Stomach (tissue), 9 donors: ENCODE measurements around the gene OGFRL1. TPM values are rescaled to one million over a fixed set of nuclear protein-coding genes. Genes with fewer than 3 reads are reported as not detected.

Experiments
- DNase-seq, 2 donors: peaks; one replicate each; pipeline versions ENCODE4 v3.0.0 to v3.0.0-alpha.2; 2013 to 2019
- H3K27ac ChIP-seq, 5 donors: fragments of 200-600 bp in 4 of 5; sonication (generic) in 4 of 5; one replicate each; pipeline ENCODE4 v1.5.1; 2013 to 2019; ENCODE audit warnings: mild to moderate bottlenecking in 1 of 5, moderate library complexity in 1 of 5
- H3K27me3 ChIP-seq, 3 donors: fragments of 200-600 bp; sonication (generic); one replicate each; pipeline ENCODE4 v1.5.1; 2017 to 2019; ENCODE audit warnings: mixed run types in 1 of 3
- H3K36me3 ChIP-seq, 4 donors: fragments of 200-600 bp; sonication (generic); 1 replicate in 3 of 4; 2 replicates in 1 of 4; pipeline ENCODE4 v1.5.1; 2016 to 2019
- H3K4me1 ChIP-seq, 4 donors: fragments of 200-600 bp; sonication (generic); one replicate each; pipeline ENCODE4 v1.5.1; 2016 to 2019
- H3K4me3 ChIP-seq, 4 donors: fragments of 200-600 bp; sonication (generic) in 3 of 4; one replicate each; pipeline ENCODE4 v1.5.1; 2016 to 2019; ENCODE audit warnings: mild to moderate bottlenecking in 1 of 4
- H3K9me3 ChIP-seq, 4 donors: fragments of 200-600 bp; sonication (generic); one replicate each; pipeline ENCODE4 v1.5.1; 2016 to 2019
- CTCF ChIP-seq, 7 experiments: fragments of 450-650 bp in 4 of 7; fragments of 200-600 bp in 3 of 7; sonication (generic) in 3 of 7; IDR thresholded peaks; one replicate each; pipeline ENCODE4 v1.5.1; 2016 to 2019; ENCODE audit warnings: antibody characterized with exemption in 7 of 7, control low read depth in 2 of 7, mild to moderate bottlenecking in 1 of 7
- EP300 ChIP-seq: sonication (generic); formaldehyde crosslinking; IDR thresholded peaks from one replicate; pipeline ENCODE4 v1.6.1; 2017; ENCODE audit warnings: antibody characterized with exemption
- POLR2A ChIP-seq, 4 donors: fragments of 450-650 bp; IDR thresholded peaks; one replicate each; pipeline ENCODE4 v1.6.1; 2016; ENCODE audit warnings: antibody characterized with exemption in 4 of 4, control low read depth in 2 of 4, mild to moderate bottlenecking in 1 of 4, moderate library complexity in 1 of 4
- POLR2AphosphoS5 ChIP-seq, 3 donors: sonication (generic); formaldehyde crosslinking; IDR thresholded peaks; one replicate each; pipeline ENCODE4 v1.6.1; 2016; ENCODE audit warnings: antibody characterized with exemption in 3 of 3
- WGBS, 5 donors: extraction: QIAGEN DNeasy Blood & Tissue Kit in 3 of 5; methylation state at CpG; one replicate each; pipeline versions ENCODE4 v1.1.5 to v1.1.7; 2013 to 2018; 5-methylcytosine and 5-hydroxymethylcytosine counted together
- intact Hi-C: fragments of 100-400 bp; cut with DNase I; formaldehyde crosslinking; loops from one replicate; pipeline ENCODE4 v1.15.1; 2023; ENCODE audit warnings: low total_unique reads
- polyA plus RNA-seq, 3 donors: library from polyadenylated mRNA; stranded (reverse); fragments of 200-250 nt; gene quantifications; one replicate each; pipeline ENCODE4 v1.2.3, GENCODE V29; 2013
- total RNA-seq, 5 donors: library from RNA; depleted of rRNA; stranded (reverse); fragments of >200 nt; gene quantifications; one replicate each; pipeline versions ENCODE4 v1.1.0 to v1.2.3, GENCODE V29; 2014 to 2016
- donor health status: healthy with polysubstance abuse.
- donor health status: Bipolar disorder and iron deficiency.
- donor health status: healthy.

Gene OGFRL1
- total and polyA plus RNA-seq, 8 donors = 2.6 to 27.0 (median 13.3) TPM

- H3K27me3 ChIP-seq = no peaks in the 10 kb centered on the region
- H3K9me3 ChIP-seq = no peaks in the 10 kb centered on the region
- peak overlapping the region; percentile 77 to 92 (median 84) for H3K4me3 ChIP-seq
- TF ChIP-seq POLR2A (IDR thresholded peaks at IDR 0.05) = no peak
- TF ChIP-seq POLR2AphosphoS5 (IDR thresholded peaks at IDR 0.05) = no peak
- WGBS, 5 donors = 6 to 10% (median 8%) methylated on average over 5 of the region's 5 CpGs
- intact Hi-C loops = no loop called here
- no peak for DNase-seq
- no peaks in the 10 kb centered on the region for H3K36me3 ChIP-seq
- peaks cover 19 to 44% (median 30%) of the 10 kb centered on the region in 4 donors for H3K4me1 ChIP-seq
- H3K27ac ChIP-seq = peak overlapping the region; percentile 81 to 96 (median 92)
Measured at GRCh38 chr6:71287926-71288227, 734 bp upstream of the OGFRL1 start.

GRCh38 chr6:71289039-71289801 lies 609 bp downstream of the OGFRL1 start:
- H3K9me3 ChIP-seq = no peaks in the 10 kb centered on the region
- TF ChIP-seq POLR2A (IDR thresholded peaks at IDR 0.05) (no peak), POLR2AphosphoS5 (IDR thresholded peaks at IDR 0.05) (no peak), EP300 (no peak), CTCF (IDR thresholded peaks at IDR 0.05) (no peak)
- intact Hi-C loops = no loop called here
- H3K4me1 ChIP-seq = peaks cover 24 to 56% (median 35%) of the 10 kb centered on the region in 4 donors
- peak overlapping the region; percentile 77 to 92 (median 84) for H3K4me3 ChIP-seq
- no peaks in the 10 kb centered on the region for H3K27me3 ChIP-seq
- WGBS, 5 donors = 1 to 6% (median 2%) methylated on average over 21 to 57 of the region's 57 CpGs
- peak in 1 of 2 donors; percentile 64 for DNase-seq
- H3K36me3 ChIP-seq = no peaks in the 10 kb centered on the region
- H3K27ac ChIP-seq = peak overlapping the region; percentile 81 to 96 (median 92)

- intact Hi-C loops = no loop called here
- H3K4me3 ChIP-seq = peak overlapping the region; percentile 77 to 92 (median 84)
- no peak for TF ChIP-seq EP300
- no peak for TF ChIP-seq POLR2AphosphoS5 (IDR thresholded peaks at IDR 0.05)
- no peak for TF ChIP-seq CTCF (IDR thresholded peaks at IDR 0.05)
- TF ChIP-seq POLR2A (IDR thresholded peaks at IDR 0.05) = no peak
- H3K9me3 ChIP-seq = no peaks in the 10 kb centered on the region
- 77 to 87% (median 84%) methylated on average over 5 of the region's 5 CpGs for WGBS, 5 donors
- no peaks in the 10 kb centered on the region for H3K27me3 ChIP-seq
- peaks cover 30 to 62% (median 40%) of the 10 kb centered on the region in 4 donors for H3K4me1 ChIP-seq
- H3K27ac ChIP-seq = peak overlapping the region in 3 of 5 donors; percentile 91 to 96 (median 95)
- no peak for DNase-seq
- no peaks in the 10 kb centered on the region for H3K36me3 ChIP-seq
Measured at GRCh38 chr6:71289802-71290175, 1.2 kb downstream of the OGFRL1 start.

- H3K4me1 ChIP-seq = peaks cover 32 to 68% (median 41%) of the 10 kb centered on the region in 4 donors
- peak overlapping the region in 2 of 4 donors; percentile 77 to 92 for H3K4me3 ChIP-seq
- peaks cover 0 to 5% (median 2%) of the 10 kb centered on the region in 4 donors for H3K36me3 ChIP-seq
- WGBS, 5 donors = 59 to 91% (median 87%) methylated on average over 2 of the region's 2 CpGs
- intact Hi-C loops = no loop called here
- H3K27ac ChIP-seq = no peak overlapping the region
- TF ChIP-seq EP300 (no peak), POLR2A (IDR thresholded peaks at IDR 0.05) (no peak), POLR2AphosphoS5 (IDR thresholded peaks at IDR 0.05) (no peak), CTCF (IDR thresholded peaks at IDR 0.05) (no peak)
- H3K27me3 ChIP-seq = no peaks in the 10 kb centered on the region
- DNase-seq = no peak
- no peaks in the 10 kb centered on the region for H3K9me3 ChIP-seq
Measured at GRCh38 chr6:71290611-71291010, 2.0 kb downstream of the OGFRL1 start.

- intact Hi-C loops = no loop called here
- Histone ChIP-seq H3K9me3 (no peaks in the 10 kb centered on the region), H3K36me3 (peaks cover 0 to 17% (median 11%) of the 10 kb centered on the region in 4 donors), H3K4me3 (no peak overlapping the region), H3K27me3 (no peaks in the 10 kb centered on the region), H3K4me1 (peaks cover 29 to 64% (median 40%) of the 10 kb centered on the region in 4 donors), H3K27ac (peak overlapping the region in 1 of 5 donors; percentile 15)
- TF ChIP-seq POLR2A (IDR thresholded peaks at IDR 0.05) = no peak
- DNase-seq = no peak
- WGBS, 5 donors = 65 to 81% (median 77%) methylated on average over 4 of the region's 4 CpGs
Measured at GRCh38 chr6:71292001-71292400, 3.4 kb downstream of the OGFRL1 start.
